Measurements from ENCODE around the gene BICC1.

The BICC1 gene

DNA sequence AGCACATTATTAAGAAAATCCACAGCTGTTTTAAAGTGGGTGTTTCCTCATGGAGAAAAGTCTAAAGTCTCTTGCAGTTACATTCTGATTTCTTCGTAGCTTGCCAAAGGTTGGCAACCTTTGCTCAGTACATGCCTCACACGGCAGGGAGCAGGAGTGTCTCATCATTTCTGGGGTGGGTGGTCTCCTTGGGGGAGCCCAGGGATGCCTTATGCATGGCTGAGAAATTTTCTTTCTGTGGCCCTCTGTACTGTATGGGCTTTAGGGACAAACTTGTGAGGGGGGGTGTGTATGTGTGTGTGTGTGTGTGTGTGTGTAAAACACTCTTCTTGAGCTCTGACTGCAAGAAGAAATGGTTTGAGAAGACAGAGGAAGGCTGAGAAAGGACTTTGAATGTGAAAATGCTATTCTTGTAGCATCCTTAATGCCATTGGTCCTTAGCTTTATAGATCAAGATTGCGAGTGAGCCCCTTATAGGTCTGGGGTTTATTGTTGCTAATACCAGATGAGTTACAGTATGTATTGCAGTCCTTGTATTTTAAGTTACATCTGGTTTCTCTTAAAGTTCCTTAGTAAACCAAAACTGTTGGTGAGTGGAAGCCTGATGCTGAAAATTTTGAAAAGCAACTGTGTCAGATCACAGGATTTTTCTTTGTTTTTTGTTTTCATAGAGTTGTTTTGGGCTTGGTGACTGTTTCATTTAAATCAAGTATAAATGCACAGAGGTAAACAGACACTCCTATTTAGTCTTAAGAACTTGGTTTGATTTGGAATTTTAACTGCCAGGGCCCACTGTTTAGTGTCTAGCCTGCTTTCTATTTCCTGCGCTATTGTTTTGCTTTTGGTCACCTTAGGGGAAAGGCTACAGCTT is 242.0 kb downstream of the BICC1 start:
- H3K36me3 ChIP-seq (replicated peaks): no peaks in the 10 kb centered on the region
- in situ Hi-C loops (cut with HindIII; ENCODE audit: low pct_ligation_motif_present, low sequenced_read_pairs): no loop called here
- no peaks in the 10 kb centered on the region for H3K27me3 ChIP-seq (replicated peaks)
- no peak overlapping the region for H3K4me3 ChIP-seq (ENCODE audit: low read depth, low read length)
- no peak overlapping the region for H3K27ac ChIP-seq
- TF ChIP-seq, protein P1, sequence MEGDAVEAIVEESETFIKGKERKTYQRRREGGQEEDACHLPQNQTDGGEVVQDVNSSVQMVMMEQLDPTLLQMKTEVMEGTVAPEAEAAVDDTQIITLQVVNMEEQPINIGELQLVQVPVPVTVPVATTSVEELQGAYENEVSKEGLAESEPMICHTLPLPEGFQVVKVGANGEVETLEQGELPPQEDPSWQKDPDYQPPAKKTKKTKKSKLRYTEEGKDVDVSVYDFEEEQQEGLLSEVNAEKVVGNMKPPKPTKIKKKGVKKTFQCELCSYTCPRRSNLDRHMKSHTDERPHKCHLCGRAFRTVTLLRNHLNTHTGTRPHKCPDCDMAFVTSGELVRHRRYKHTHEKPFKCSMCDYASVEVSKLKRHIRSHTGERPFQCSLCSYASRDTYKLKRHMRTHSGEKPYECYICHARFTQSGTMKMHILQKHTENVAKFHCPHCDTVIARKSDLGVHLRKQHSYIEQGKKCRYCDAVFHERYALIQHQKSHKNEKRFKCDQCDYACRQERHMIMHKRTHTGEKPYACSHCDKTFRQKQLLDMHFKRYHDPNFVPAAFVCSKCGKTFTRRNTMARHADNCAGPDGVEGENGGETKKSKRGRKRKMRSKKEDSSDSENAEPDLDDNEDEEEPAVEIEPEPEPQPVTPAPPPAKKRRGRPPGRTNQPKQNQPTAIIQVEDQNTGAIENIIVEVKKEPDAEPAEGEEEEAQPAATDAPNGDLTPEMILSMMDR (IDR thresholded peaks at IDR 0.05; ENCODE audit: low read depth, low read length, missing control alignments): no peak
- no peak for DNase-seq

DNA sequence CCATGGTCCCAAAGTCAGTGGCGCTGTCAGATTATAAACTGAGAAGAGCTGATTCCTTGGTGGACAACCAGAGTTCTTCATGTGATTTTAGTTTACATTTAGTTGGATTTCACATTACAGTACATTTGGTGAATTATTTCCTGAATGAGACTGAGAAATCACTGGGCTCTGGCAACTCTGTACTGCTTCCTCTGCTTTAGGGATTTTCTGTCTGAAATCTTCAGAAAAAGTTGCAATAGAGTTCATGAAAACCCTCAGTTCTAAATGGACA is 242.6 kb downstream of the BICC1 start:
- in situ Hi-C loops (cut with HindIII; ENCODE audit: low pct_ligation_motif_present, low sequenced_read_pairs): no loop called here
- no peak for DNase-seq
- peak overlapping the region; percentile 65 for H3K27ac ChIP-seq
- no peaks in the 10 kb centered on the region for H3K27me3 ChIP-seq (replicated peaks)
- TF ChIP-seq, protein P1 (IDR thresholded peaks at IDR 0.05; ENCODE audit: low read depth, low read length, missing control alignments): no peak
- no peaks in the 10 kb centered on the region for H3K36me3 ChIP-seq (replicated peaks)
- no peak overlapping the region for H3K4me3 ChIP-seq (ENCODE audit: low read depth, low read length)

DNA sequence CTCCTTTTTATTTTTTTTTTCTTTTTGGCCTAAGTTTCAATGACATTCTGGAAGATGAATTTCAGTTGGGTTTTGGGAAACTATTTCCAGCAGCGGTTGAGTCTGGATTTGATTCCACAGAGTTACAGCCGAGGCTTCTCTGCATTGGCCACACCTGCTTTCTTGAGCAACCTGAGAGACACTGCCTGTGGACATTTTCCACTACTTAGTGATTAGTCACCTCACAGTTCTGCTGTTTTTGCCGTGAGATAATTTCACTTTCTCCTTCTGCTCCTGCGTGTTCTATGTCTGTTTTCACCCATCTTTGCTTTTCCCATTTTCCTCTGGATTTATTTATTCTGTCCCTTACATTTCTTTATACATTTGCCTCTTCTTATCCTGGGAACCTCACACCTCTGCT is 243.0 kb downstream of the BICC1 start:
- in situ Hi-C loops (cut with HindIII; ENCODE audit: low pct_ligation_motif_present, low sequenced_read_pairs): no loop called here
- Histone ChIP-seq H3K27ac (peak overlapping the region; percentile 65), H3K4me3 (ENCODE audit: low read depth, low read length) (peak overlapping the region; percentile 35), H3K36me3 (replicated peaks) (no peaks in the 10 kb centered on the region), H3K27me3 (replicated peaks) (no peaks in the 10 kb centered on the region)
- peak; percentile 48 for DNase-seq
- TF ChIP-seq, protein P1 (IDR thresholded peaks at IDR 0.05; ENCODE audit: low read depth, low read length, missing control alignments): no peak

DNA sequence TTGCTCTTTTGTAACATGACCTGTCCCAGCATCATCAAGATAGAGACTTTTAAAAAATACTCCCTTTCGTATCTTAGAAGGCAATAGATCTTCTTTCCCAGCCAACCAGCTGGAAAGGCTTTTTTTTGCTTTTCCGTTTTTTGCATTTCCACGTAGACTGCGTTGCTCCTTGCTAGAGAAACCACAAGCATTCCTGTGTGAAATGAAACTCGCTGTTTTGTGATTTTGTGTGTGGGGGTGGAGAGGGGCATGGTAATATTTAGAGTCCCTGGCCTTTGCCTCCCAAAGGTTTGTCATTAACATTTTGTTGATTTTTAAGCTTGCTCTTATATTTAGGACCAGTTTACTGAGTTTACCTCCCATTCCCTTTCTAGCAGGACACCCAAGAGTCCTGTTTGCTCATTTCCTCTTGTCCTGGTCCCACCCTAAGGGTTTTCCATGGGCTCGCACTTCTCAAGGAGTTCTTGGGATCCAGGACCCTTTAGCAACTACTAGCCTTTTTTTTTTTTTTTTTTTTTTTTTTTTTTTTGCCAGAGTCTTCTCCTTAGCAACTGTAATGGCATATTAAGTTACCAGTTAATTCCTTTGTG is 243.6 kb downstream of the BICC1 start:
- TF ChIP-seq, protein P1 (IDR thresholded peaks at IDR 0.05; ENCODE audit: low read depth, low read length, missing control alignments): no peak
- no peaks in the 10 kb centered on the region for H3K36me3 ChIP-seq (replicated peaks)
- in situ Hi-C loops (cut with HindIII; ENCODE audit: low pct_ligation_motif_present, low sequenced_read_pairs): no loop called here
- peak; percentile 57 for DNase-seq
- peak overlapping the region; percentile 65 for H3K27ac ChIP-seq
- H3K4me3 ChIP-seq (ENCODE audit: low read depth, low read length): peak overlapping the region; percentile 35
- no peaks in the 10 kb centered on the region for H3K27me3 ChIP-seq (replicated peaks)

DNA sequence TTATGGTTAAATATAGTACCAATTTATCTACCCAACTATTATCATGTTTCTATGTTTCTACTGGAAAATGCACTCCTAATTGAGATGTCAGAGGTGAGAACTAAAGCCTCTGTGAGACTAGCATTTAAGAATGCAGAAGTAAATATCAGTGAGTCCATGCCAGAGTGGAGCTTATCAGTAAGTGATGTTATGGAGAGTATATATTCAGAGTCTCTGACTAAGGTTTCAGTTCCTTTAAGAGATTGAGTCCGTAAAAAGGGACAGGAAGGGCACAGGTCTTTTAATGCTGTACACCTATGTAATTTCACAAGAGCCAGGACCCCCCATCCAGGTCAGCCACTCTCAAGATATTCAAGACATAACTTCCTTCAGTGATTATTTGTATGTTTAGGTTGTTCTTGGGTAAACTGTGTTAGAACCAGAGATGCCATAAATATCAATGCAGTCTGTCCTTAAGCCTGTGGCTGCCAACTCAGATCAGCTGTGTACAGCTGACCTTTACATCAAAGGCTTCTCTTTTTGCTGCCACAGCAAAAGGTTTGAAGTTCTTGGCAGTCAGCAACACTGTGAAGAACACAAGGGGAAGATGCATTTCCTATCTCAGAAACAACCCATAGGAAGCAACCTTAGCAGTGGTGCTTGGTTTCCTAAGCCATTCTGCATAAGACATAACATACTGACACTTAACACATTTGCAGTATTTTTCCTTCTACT is 244.8 kb downstream of the BICC1 start:
- TF ChIP-seq, protein P1 (IDR thresholded peaks at IDR 0.05; ENCODE audit: low read depth, low read length, missing control alignments): no peak
- in situ Hi-C loops (cut with HindIII; ENCODE audit: low pct_ligation_motif_present, low sequenced_read_pairs): no loop called here
- H3K4me3 ChIP-seq (ENCODE audit: low read depth, low read length): no peak overlapping the region
- no peaks in the 10 kb centered on the region for H3K27me3 ChIP-seq (replicated peaks)
- H3K36me3 ChIP-seq (replicated peaks): no peaks in the 10 kb centered on the region
- DNase-seq: no peak
- H3K27ac ChIP-seq: no peak overlapping the region

Data from brain microvascular endothelial cell (primary cell).